HG03439 (cell line): ENCODE data around the gene LYPLA2.

Experiments used
- ATAC-seq: cut with Tn5 transposase; IDR thresholded peaks from one replicate; pipeline ENCODE4 v1.9.1; 2021; ENCODE audit warnings: mild to moderate bottlenecking, moderate library complexity; ENCODE audit not compliant: unreplicated experiment

LYPLA2 gene

DNA sequence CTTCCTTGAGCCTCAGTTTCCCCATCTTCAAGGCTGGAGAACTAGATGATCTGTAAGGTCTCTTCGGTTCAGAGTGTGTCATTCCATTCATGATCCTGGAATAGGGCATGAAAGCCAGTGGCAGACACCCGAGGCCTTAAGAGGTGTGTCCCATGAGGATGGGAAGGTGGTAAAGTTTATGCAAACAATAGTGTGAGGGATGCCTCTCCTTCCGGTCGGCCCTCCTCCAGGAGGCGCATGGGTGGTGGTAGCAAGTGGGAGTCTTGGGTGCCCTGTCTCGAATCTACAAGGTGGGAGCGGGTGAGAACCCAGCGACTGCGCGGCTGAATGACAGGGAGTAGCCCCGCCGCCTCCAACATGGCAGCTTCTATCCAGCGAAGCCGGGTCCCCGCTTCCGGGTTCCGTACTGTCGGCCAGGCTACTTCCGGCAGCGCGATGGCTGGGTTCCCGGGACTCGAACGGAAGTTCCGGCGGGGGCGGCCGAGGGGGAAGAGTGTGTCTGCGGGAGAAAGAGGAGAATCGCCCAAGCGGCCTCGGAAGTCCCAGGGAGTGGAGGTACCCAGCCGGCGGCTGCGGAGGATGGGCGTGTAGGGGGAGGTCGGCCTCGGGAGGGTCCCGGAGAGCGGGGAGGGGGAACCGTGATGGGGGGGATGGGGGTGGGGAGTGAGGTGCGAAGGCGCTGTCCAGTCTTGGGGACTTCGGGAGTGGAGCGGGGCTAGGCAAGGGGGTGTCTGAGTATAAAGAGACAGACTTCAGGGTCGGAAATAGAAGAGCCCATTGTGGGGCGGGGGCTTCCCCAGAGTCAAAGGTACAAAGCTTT lies at the start of gene LYPLA2:
Gene LYPLA2 (plus strand): TSS at position 450 of the 820 bp plus-strand sequence. CDS start 1,538 bp downstream, outside the sequence.
- ATAC-seq, result peak; percentile 58

- no peak for ATAC-seq
These were observed 49.3 kb upstream of the LYPLA2 start for GRCh38 chr1:23741609-23742008.

- peak; percentile 18 for ATAC-seq
These were observed 48.2 kb upstream of the LYPLA2 start for GRCh38 chr1:23742670-23743286.

DNA sequence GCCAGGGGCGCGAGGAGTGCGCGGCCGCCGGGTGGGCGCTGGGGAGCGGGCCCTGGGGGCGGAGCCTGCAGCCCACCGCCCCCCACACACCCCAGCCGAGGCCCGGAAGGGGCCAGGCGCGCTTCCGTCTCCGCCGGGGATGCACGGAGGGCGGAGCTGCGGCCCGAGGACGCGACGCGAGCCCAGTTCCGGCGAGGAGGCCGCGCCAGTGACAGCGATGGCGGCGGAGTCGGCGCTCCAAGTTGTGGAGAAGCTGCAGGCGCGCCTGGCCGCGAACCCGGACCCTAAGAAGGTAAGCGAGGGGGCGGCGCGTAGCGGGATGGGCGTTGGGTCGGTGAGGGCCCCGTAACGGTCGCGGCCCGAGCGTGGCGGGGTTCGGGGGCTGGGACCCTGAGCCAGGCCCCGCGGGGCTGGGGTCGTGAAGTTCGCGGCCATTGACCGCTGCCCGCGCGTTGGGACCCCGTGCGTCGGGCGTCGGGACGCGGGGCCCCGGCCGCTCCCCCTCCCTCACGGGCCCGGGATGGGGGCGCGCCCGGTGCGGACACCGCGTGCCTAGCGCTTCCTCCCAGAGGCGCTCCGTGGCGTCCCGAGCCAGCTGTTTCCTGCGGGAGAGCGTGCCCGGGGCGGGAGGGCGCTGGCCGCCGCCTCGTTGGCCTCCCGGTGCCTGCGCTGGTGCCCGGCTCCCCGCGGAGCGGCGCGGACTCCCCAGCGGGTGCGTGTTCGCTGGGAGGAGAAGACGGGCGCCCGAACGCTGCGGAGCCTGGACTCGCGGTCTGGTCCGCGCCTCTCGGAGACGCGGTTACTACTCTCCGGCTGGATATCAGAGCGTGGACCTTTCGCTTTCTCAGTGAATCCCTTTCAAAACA lies 47.4 kb upstream of the LYPLA2 start, which contains the start of gene ELOA:
Gene ELOA (plus strand): TSS at position 185 of the 866 bp plus-strand sequence. CDS start 33 bp downstream, at position 218.
- peak; percentile 77 for ATAC-seq

GRCh38 chr1:23745515-23745914 lies 45.4 kb upstream of the LYPLA2 start:
- no peak for ATAC-seq

DNA sequence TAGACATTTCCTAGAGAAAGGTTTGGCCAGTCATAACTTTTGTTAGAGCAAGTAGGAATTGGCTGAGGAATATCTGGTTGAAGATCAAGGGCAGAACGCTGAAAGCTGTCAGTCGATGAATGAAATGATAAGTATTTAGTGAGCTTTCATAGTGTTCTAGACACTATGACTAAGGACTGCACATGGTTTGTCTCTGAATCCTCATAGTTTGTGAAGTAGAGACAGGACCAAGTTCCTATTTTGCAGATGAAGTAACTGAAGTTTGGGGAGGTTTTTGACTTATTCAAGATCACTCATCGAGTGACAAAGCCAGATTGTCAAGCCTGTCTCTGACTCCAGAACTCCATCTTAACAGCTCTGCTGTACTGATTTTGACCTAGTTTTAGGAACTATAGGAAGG lies 42.9 kb upstream of the LYPLA2 start:
- ATAC-seq, result no peak

DNA sequence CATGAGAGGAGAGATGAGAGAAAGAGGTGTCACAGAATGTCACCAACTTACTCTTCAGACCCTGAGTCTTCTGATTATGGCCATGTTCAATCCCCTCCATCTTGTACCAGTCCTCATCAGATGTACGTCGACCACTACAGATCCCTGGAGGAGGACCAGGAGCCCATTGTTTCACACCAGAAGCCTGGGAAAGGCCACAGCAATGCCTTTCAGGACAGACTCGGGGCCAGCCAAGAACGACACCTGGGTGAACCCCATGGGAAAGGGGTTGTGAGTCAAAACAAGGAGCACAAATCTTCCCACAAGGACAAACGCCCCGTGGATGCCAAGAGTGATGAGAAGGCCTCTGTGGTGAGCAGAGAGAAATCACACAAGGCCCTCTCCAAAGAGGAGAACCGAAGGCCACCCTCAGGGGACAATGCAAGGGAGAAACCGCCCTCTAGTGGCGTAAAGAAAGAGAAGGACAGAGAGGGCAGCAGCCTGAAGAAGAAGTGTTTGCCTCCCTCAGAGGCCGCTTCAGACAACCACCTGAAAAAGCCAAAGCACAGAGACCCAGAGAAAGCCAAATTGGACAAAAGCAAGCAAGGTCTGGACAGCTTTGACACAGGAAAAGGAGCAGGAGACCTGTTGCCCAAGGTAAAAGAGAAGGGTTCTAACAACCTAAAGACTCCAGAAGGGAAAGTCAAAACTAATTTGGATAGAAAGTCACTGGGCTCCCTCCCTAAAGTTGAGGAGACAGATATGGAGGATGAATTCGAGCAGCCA lies 39.7 kb upstream of the LYPLA2 start:
- no peak for ATAC-seq

- no peak for ATAC-seq
These were observed 39.1 kb upstream of the LYPLA2 start for GRCh38 chr1:23751815-23752200.

DNA sequence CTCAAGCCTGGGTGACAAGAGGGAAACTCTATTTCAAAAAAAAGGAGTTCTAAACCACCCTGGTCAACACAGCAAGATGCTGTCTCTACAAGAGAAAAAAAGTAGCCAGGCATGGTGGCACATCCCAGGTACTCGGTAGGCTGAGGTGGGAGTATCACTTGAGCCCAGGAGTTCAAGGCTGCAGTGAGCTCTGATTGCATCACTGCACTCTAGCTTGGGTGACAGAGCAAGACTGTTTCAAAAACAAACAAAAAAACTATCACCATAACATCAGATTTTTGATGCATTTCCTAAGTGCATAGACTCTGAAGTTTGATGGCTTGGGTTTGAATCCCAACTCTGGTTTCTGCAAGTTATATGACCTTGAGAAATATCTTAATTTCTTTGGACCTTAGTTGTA lies 38.0 kb upstream of the LYPLA2 start:
- no peak for ATAC-seq

DNA sequence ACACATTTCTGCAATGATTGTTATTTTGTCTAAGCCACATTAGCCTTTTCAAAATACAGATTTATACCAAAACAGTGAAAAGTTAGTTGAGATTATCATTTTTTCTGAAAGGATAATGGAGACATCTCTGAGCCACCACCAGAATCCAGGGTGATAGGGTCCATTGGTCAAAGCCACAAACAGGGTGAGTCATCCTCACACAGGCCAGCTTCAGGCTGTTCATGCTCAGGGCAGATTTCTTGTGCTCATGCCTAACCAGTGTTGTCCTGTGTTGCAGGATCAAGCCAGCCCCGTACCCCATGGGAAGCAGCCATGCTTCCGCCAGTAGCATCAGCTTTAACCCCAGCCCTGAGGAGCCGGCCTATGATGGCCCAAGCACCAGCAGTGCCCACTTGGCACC lies 34.3 kb upstream of the LYPLA2 start:
- ATAC-seq, result no peak

GRCh38 chr1:23757812-23758211 lies 33.1 kb upstream of the LYPLA2 start:
- ATAC-seq, result no peak

DNA sequence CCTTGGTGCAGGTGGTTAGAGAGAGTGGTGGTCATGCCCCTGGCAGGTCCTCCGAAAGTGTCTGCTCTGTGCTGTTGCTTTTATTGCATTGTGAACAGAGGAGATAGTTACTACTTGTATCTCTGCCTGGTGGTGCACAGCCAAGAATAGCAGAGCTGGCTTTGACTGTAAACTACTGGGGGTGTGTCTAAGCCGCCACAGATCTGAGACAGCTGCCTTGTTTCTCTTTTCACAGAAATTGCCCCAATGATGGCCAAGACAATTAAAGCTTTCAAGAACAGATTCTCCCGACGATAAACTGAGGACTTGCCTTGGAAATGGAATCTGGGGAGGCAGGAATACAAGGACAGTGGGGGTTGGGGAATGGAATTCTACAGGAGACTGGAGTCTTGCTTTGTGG lies 31.7 kb upstream of the LYPLA2 start:
- no peak for ATAC-seq

DNA sequence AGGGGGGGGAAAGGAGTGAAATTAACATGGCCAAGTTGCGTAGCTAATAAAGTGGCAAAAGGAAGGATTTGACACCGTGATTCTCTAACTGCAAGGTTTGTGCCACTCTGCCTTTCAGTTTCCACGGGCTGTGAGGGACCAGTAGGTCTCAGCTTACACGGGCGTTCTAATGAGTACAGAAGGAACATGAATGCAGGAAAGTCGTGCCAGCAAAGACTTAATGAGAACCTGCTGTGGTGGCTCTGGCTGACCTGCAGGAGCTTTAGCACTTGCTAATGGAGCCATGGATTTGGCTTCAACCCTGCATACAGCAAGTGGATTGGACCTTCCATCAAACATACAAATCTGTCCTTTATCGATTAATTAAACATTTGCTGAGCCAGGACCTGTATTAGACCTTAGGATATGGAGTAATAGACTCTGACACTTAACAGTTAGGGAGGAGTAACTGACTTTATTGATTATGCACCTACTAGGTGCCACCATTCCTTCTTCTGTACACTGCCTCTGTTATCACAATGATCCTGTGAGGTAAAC lies 27.8 kb upstream of the LYPLA2 start:
- ATAC-seq, result no peak

- no peak for ATAC-seq
These were observed 22.2 kb upstream of the LYPLA2 start for GRCh38 chr1:23768733-23769132.

- peak; percentile 64 for ATAC-seq
These were observed 18.7 kb upstream of the LYPLA2 start for GRCh38 chr1:23772049-23772853.

- ATAC-seq, result no peak
These were observed 18.1 kb upstream of the LYPLA2 start for GRCh38 chr1:23772854-23773242.

DNA sequence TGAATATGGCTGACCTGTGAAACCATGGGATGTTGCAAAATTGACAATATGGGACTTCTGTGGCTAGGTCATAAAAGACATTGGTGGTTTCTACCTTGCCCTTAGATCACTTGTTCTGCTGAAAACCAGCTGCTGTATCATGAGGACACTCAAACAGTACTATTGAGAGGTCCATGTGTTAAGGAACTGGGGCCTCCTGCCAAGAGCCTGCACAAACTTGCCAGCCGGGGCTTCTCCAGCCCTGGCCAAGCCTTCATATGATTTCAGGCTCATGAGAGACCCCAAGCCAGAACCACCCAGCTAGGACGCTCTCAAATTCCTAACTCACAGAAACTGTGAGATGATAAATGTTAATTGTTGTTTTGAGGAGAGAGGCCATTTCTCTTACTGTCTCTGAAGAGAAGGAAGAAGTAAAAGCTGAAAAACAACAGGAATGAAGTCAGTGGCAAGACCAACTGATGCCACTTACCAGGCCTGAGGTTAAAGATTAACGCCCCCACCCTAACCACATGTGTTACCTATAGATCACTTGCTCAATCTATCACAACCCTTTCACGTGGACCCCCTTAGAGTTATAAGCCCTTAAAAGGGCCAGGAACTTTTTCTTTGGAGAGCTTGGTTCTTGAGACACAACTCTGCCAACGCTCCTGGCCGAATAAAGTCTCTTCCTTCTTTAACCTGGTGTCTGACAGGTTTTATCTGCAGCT lies 16.6 kb upstream of the LYPLA2 start:
- ATAC-seq, result no peak

- no peak for ATAC-seq
These were observed 14.7 kb upstream of the LYPLA2 start for GRCh38 chr1:23776217-23776616.
